OCI-LY3 (cell line): ENCODE measurements around the gene TBXAS1.

ENCODE experiments used
- CTCF ChIP-seq: fragments of 200-600, 300-600 bp; sonication (generic); IDR thresholded peaks from 2 replicates; pipeline ENCODE4 v1.5.1; 2014; ENCODE audit warnings: antibody characterized with exemption, low read length, low read depth
- EZH2phosphoT487 ChIP-seq: fragments of 200-600 bp; shearing (Covaris generic); IDR thresholded peaks from 2 replicates; pipeline ENCODE4 v1.6.1; 2018; ENCODE audit warnings: antibody characterized with exemption, mixed run types, low read depth

- TF ChIP-seq CTCF, result no peak
- no peak for TF ChIP-seq EZH2phosphoT487
Measured at GRCh38 chr7:139830292-139830691, 1.2 kb downstream of the TBXAS1 start.
